HepG2 (cell line): ENCODE results near the gene MRPS2. TPM values are rescaled to one million over a fixed set of nuclear protein-coding genes. Genes with fewer than 3 reads are reported as not detected.

Source experiments
- ATAC-seq: fragments of 200-7000 bp; cut with Tn5 transposase; 3 replicates; pipeline ENCODE4 v1.9.1; 2020; ENCODE audit warnings: mild to moderate bottlenecking, moderate library complexity
- BruUV-seq: library from RNA; stranded (reverse); fragments of 400-500 nt; replicated peaks from 2 replicates; lab custom pipeline; 2021; lab: Mats Ljungman, UMichigan
- CTCF ChIA-PET: fragments of 300-600 bp; formaldehyde crosslinking; extraction: SDS; loops from one replicate; lab custom pipeline; 2021; ENCODE audit warnings: low total read pairs, inconsistent platforms, low intra/inter-chr PET ratio; lab: Yijun Ruan, JAX
- POLR2A ChIA-PET: fragments of 350-600 bp; sonication (Branson Sonifier 250); formaldehyde crosslinking; loops from one replicate; lab custom pipeline; 2020; ENCODE audit warnings: antibody characterized with exemption, inconsistent platforms; lab: Yijun Ruan, JAX
- DNase-seq: peaks from one replicate; pipeline ENCODE4 v3.0.0-alpha.2; 2015; ENCODE audit warnings: low spot score
- FAIRE-seq: peaks from 3 replicates; lab custom pipeline; 2011; peaks lifted over from hg19 to GRCh38; lab: Jason Lieb, UNC
- H2AFZ ChIP-seq: one replicate; pipeline ENCODE4 v1.6.1; 2011; ENCODE audit warnings: low read length, inconsistent platforms
- H3K27ac ChIP-seq: fragments of 300-600 bp; 3 replicates; pipeline ENCODE4 v1.8.0; 2011; ENCODE audit warnings: mixed run types, mild to moderate bottlenecking, mixed read lengths, low read length, inconsistent platforms; ENCODE audit not compliant: insufficient read depth; ENCODE audit errors: extremely low read length
- H3K27me3 ChIP-seq, 2 experiments: fragments of 200-600 bp in 1 of 2; 2 replicates in 1 of 2; 3 replicates in 1 of 2; pipeline versions ENCODE4 v1.6.0 to v1.8.0; 2011; ENCODE audit warnings: low read length in 2 of 2, mild to moderate bottlenecking in 2 of 2, moderate library complexity in 2 of 2, inconsistent platforms in 1 of 2; ENCODE audit not compliant: insufficient read depth in 2 of 2, control insufficient read depth in 1 of 2
- H3K36me3 ChIP-seq, 2 experiments: fragments of 200-600 bp in 1 of 2; replicated peaks in 1 of 2; 2 replicates in 1 of 2; 3 replicates in 1 of 2; pipeline versions ENCODE4 v1.5.1 to v1.8.0; 2011; ENCODE audit warnings: low read length in 2 of 2, inconsistent platforms in 1 of 2; ENCODE audit not compliant: insufficient read depth in 2 of 2, control insufficient read depth in 1 of 2
- H3K4me1 ChIP-seq: 2 replicates; pipeline ENCODE4 v1.5.1; 2012; ENCODE audit warnings: low read length, inconsistent platforms; ENCODE audit not compliant: insufficient read depth
- H3K4me2 ChIP-seq: 2 replicates; pipeline ENCODE4 v1.6.0; 2011; ENCODE audit warnings: low read depth, low read length, inconsistent platforms
- H3K4me3 ChIP-seq, 3 experiments: fragments of 200-600 bp in 1 of 3; sonication (generic), shearing (Covaris generic) in 1 of 3; replicated peaks in 1 of 3; 2 replicates each; pipeline ENCODE4 v1.5.1; 2011 to 2016; ENCODE audit warnings: low read length in 3 of 3, inconsistent platforms in 2 of 3, low read depth in 2 of 3, mild to moderate bottlenecking in 2 of 3, control low read depth in 1 of 3, mixed read lengths in 1 of 3; ENCODE audit not compliant: insufficient read depth in 1 of 3
- H3K79me2 ChIP-seq: one replicate; pipeline ENCODE4 v1.6.1; 2011; ENCODE audit warnings: low read length, inconsistent platforms; ENCODE audit not compliant: insufficient read depth
- H3K9ac ChIP-seq: 2 replicates; pipeline ENCODE4 v1.6.0; 2011; ENCODE audit warnings: mild to moderate bottlenecking, low read depth, low read length, inconsistent platforms; ENCODE audit not compliant: insufficient read depth
- H3K9me3 ChIP-seq: 2 replicates; pipeline ENCODE4 v1.5.1; 2012; ENCODE audit warnings: mild to moderate bottlenecking, low read length
- H4K20me1 ChIP-seq: 2 replicates; pipeline ENCODE4 v1.6.0; 2011; ENCODE audit warnings: inconsistent platforms, mild to moderate bottlenecking, low read length, moderate library complexity; ENCODE audit not compliant: insufficient read depth
- DPF2 ChIP-seq: sonication (generic); formaldehyde crosslinking; IDR thresholded peaks from 2 replicates; pipeline ENCODE4 v1.4.0; 2020; ENCODE audit warnings: mild to moderate bottlenecking, low read depth, missing genetic modification reagents, borderline replicate concordance
- GPN1 ChIP-seq: sonication (generic); formaldehyde crosslinking; IDR thresholded peaks from 2 replicates; pipeline ENCODE4 v1.5.1; 2020; ENCODE audit warnings: missing genetic modification reagents, borderline replicate concordance
- HCFC1 ChIP-seq: fragments of 150-350 bp; IDR thresholded peaks from 2 replicates; pipeline ENCODE4 v1.6.1; 2014; ENCODE audit warnings: low read depth, low read length
- HMGA1 ChIP-seq: sonication (generic); formaldehyde crosslinking; conservative IDR thresholded peaks from 2 replicates; pipeline ENCODE4 v1.4.0; 2020; ENCODE audit warnings: missing genetic modification reagents
- PRPF4 ChIP-seq: fragments of 200-400 bp; formaldehyde crosslinking; IDR thresholded peaks from 2 replicates; pipeline ENCODE4 v1.6.1; 2016; ENCODE audit warnings: low read length, low read depth; ENCODE audit not compliant: poor library complexity, severe bottlenecking
- PTBP1 ChIP-seq: fragments of 200-400 bp; formaldehyde crosslinking; IDR thresholded peaks from 2 replicates; pipeline ENCODE4 v1.6.1; 2018; ENCODE audit warnings: low read length, low read depth; ENCODE audit not compliant: poor library complexity, severe bottlenecking
- REL ChIP-seq: sonication (generic); formaldehyde crosslinking; conservative IDR thresholded peaks from 2 replicates; pipeline ENCODE4 v1.8.0; 2022; ENCODE audit warnings: mild to moderate bottlenecking, missing genetic modification reagents, moderate library complexity
- SNAI1 ChIP-seq: sonication (generic); formaldehyde crosslinking; IDR thresholded peaks from 2 replicates; pipeline ENCODE4 v1.5.0; 2020; ENCODE audit warnings: mild to moderate bottlenecking, missing genetic modification reagents, borderline replicate concordance
- SSRP1 ChIP-seq: IDR thresholded peaks from 2 replicates; pipeline ENCODE4 v1.6.1; 2016; ENCODE audit warnings: control low read depth
- YY1 ChIP-seq: IDR thresholded peaks from 2 replicates; pipeline ENCODE4 v1.6.1; 2011; ENCODE audit warnings: low read length, low read depth, moderate library complexity, mild to moderate bottlenecking; ENCODE audit not compliant: insufficient read depth, insufficient replicate concordance
- ZNF260 ChIP-seq: sonication (generic); formaldehyde crosslinking; IDR thresholded peaks from 2 replicates; pipeline ENCODE4 v1.4.0; 2020; ENCODE audit warnings: missing genetic modification reagents, low read depth, mild to moderate bottlenecking, borderline replicate concordance
- ZNF382 ChIP-seq: sonication (generic); formaldehyde crosslinking; IDR thresholded peaks from 2 replicates; pipeline ENCODE4 v1.5.0; 2020; ENCODE audit warnings: missing genetic modification reagents, mild to moderate bottlenecking, borderline replicate concordance
- ZNF580 ChIP-seq: IDR thresholded peaks from 2 replicates; pipeline ENCODE4 v1.6.1; 2016; ENCODE audit warnings: low read depth, borderline replicate concordance
- ZNF790 ChIP-seq: sonication (generic); formaldehyde crosslinking; IDR thresholded peaks from 2 replicates; pipeline ENCODE4 v1.8.0; 2022; ENCODE audit warnings: missing genetic modification reagents, mild to moderate bottlenecking, borderline replicate concordance
- WGBS: methylation state at CpG from one replicate; pipeline ENCODE4 v1.1.6; 2017; ENCODE audit warnings: low lambda C conversion rate; 5-methylcytosine and 5-hydroxymethylcytosine counted together
- in situ Hi-C: cut with HindIII; loops from 2 replicates; pipeline ENCODE4 v1.10.0; 2017; ENCODE audit warnings: low pct_unique_long_range_greater_than_20kb; ENCODE audit not compliant: extremely low pct_ligation_motif_present
- intact Hi-C: fragments of 100-400 bp; cut with micrococcal nuclease; formaldehyde crosslinking; loops from one replicate; pipeline ENCODE4 v1.10.0; 2022; ENCODE audit not compliant: unreplicated experiment
- polyA plus RNA-seq, 8 experiments: library from polyadenylated mRNA; depleted of rRNA in 3 of 8; stranded (reverse) in 7 of 8; unstranded in 1 of 8; fragments of >200 nt; fragmentation: Illumina TruSeq in 4 of 8; extraction: Trizol in 4 of 8; gene quantifications; 2 replicates each; pipeline versions ENCODE4 v1.2.1 to v1.2.3, GENCODE V29; 2011 to 2016; ENCODE audit warnings: low read depth in 4 of 8, missing spikeins in 1 of 8, mixed read lengths in 1 of 8; ENCODE audit not compliant: insufficient read depth in 1 of 8
- total RNA-seq, 5 experiments: library from RNA; depleted of rRNA; stranded (reverse); fragments of >200 nt; fragmentation: Illumina TruSeq; extraction: Trizol; gene quantifications; 2 replicates each; pipeline ENCODE4 v1.2.3, GENCODE V29; 2016; ENCODE audit warnings: low read depth in 1 of 5
- TF ChIP-seq, protein P1 (sequence below): sonication (generic); formaldehyde crosslinking; IDR thresholded peaks from 2 replicates; pipeline ENCODE4 v1.4.0; 2020; ENCODE audit warnings: missing genetic modification reagents, mild to moderate bottlenecking, borderline replicate concordance
- TF ChIP-seq, protein P2 (sequence below): sonication (generic); formaldehyde crosslinking; IDR thresholded peaks from 2 replicates; pipeline ENCODE4 v1.8.1; 2022; ENCODE audit warnings: low read depth, mild to moderate bottlenecking, missing genetic modification reagents

The MRPS2 gene
- total and polyA plus RNA-seq, 2 of the 13 experiments (the other 11 are each of a cell fraction or from before 2014, with no cell fraction given) = 44.4 to 86.7 TPM

DNA sequence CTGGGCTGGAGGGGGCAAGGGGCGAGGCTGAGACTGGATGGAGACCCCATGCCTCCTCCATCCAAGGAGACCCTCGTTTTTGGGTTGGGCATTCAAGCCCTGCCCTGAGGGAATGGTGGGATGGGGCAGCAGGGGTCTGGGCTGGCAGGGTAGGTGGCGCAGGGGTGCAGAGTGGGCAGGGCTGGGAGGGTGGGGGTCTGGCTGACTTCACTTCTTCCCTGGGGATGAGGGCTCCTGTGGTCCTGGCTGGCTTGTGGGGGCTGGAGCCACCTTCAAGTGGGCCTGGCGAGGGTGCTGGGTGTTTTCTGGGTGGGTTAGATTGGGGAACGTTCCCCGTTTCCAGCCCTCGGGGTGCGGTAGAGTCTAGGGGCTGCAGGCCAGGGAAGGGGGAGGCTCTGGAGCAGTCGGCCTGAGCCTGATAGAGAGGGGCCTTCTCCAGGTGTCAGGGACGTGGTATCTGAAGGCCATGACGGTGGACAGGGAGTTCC, 21.2 kb downstream of the MRPS2 start:
- Histone ChIP-seq H3K36me3 (no peaks in the 10 kb centered on the region), H3K4me3 (no peak overlapping the region), H4K20me1 (no peaks in the 10 kb centered on the region), H3K4me2 (no peak overlapping the region), H3K27ac (no peak overlapping the region), H3K9me3 (no peaks in the 10 kb centered on the region), H2AFZ (no peak overlapping the region), H3K9ac (no peak overlapping the region), H3K79me2 (no peaks in the 10 kb centered on the region), H3K27me3 (peaks cover 8 to 52% of the 10 kb centered on the region in 2 experiments), H3K4me1 (peaks cover 9% of the 10 kb centered on the region)
- TF ChIP-seq ZNF580 = no peak
- TF ChIP-seq HMGA1 (CRISPR knock-in tag) = no peak
- TF ChIP-seq, protein P1, sequence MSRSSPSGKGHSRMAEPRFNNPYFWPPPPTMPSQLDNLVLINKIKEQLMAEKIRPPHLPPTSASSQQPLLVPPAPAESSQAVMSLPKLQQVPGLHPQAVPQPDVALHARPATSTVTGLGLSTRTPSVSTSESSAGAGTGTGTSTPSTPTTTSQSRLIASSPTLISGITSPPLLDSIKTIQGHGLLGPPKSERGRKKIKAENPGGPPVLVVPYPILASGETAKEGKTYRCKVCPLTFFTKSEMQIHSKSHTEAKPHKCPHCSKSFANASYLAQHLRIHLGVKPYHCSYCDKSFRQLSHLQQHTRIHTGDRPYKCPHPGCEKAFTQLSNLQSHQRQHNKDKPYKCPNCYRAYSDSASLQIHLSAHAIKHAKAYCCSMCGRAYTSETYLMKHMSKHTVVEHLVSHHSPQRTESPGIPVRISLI (CRISPR knock-in tag) = no peak
- TF ChIP-seq ZNF260 (CRISPR knock-in tag) = no peak
- no peak for TF ChIP-seq DPF2
- no peak for TF ChIP-seq PRPF4
- TF ChIP-seq YY1 = no peak
- no peak for TF ChIP-seq ZNF382 (CRISPR knock-in tag)
- TF ChIP-seq PTBP1 = no peak
- no peak for TF ChIP-seq GPN1 (CRISPR knock-in tag)
- TF ChIP-seq, protein P2, sequence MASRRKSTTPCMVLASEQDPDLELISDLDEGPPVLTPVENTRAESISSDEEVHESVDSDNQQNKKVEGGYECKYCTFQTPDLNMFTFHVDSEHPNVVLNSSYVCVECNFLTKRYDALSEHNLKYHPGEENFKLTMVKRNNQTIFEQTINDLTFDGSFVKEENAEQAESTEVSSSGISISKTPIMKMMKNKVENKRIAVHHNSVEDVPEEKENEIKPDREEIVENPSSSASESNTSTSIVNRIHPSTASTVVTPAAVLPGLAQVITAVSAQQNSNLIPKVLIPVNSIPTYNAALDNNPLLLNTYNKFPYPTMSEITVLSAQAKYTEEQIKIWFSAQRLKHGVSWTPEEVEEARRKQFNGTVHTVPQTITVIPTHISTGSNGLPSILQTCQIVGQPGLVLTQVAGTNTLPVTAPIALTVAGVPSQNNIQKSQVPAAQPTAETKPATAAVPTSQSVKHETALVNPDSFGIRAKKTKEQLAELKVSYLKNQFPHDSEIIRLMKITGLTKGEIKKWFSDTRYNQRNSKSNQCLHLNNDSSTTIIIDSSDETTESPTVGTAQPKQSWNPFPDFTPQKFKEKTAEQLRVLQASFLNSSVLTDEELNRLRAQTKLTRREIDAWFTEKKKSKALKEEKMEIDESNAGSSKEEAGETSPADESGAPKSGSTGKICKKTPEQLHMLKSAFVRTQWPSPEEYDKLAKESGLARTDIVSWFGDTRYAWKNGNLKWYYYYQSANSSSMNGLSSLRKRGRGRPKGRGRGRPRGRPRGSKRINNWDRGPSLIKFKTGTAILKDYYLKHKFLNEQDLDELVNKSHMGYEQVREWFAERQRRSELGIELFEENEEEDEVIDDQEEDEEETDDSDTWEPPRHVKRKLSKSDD (CRISPR knock-in tag) = no peak
- no peak for TF ChIP-seq ZNF790 (CRISPR knock-in tag)
- no peak for TF ChIP-seq SNAI1 (CRISPR knock-in tag)
- no peak for TF ChIP-seq HCFC1
- no peak for TF ChIP-seq SSRP1 (CRISPR knock-in tag)
- TF ChIP-seq REL (CRISPR knock-in tag) = no peak
- DNase-seq = no peak
- CTCF ChIA-PET = no interaction called here
- in situ Hi-C loops (no loop called here), intact Hi-C loops (no loop called here)
- POLR2A ChIA-PET = no interaction called here
- WGBS = 10% methylated on average over 2 of the region's 11 CpGs
- no TSS peak for BruUV-seq
- no peak for FAIRE-seq
- no peak for ATAC-seq
